Stimulated activated naive CD8-positive, alpha-beta T cell treated with anti-CD3 and anti-CD28 coated beads, Interleukin-15, Interleukin-2, amounts not matched to agents 100 ng/mL and 50 ng/mL, for 24 hours (primary cell): Measurements from ENCODE around the gene SRP54.
"Not testable (repeated sequence)": the region's sequence is repeated elsewhere in the genome, so short reads cannot be mapped to it uniquely, and the experiment has no call there.

ENCODE experiments used
- H3K27ac Mint-ChIP-seq: one replicate; pipeline ENCODE4 v1.8.0; 2021; ENCODE audit warnings: mild to moderate bottlenecking, mixed read lengths
- H3K27me3 Mint-ChIP-seq: one replicate; pipeline ENCODE4 v1.8.0; 2021; ENCODE audit warnings: mixed read lengths
- H3K36me3 Mint-ChIP-seq: one replicate; pipeline ENCODE4 v1.8.0; 2021; ENCODE audit warnings: low read depth, mixed read lengths
- H3K4me1 Mint-ChIP-seq: one replicate; pipeline ENCODE4 v1.8.0; 2021; ENCODE audit warnings: low read depth, mixed read lengths
- H3K4me3 Mint-ChIP-seq: one replicate; pipeline ENCODE4 v1.8.0; 2021; ENCODE audit warnings: mild to moderate bottlenecking, mixed read lengths
- H3K9me3 Mint-ChIP-seq: one replicate; pipeline ENCODE4 v1.8.0; 2021; ENCODE audit warnings: mixed read lengths

The SRP54 gene

GRCh38 chr14:34982421-34983147, at the start of gene SRP54:
SRP54 (plus strand) TSS chr14:34982992; CDS start chr14:34996710, 13,718 bp downstream.
- Mint-ChIP-seq H3K4me3 (no peak within 1 kb of the TSS), H3K27ac (no peak within 1 kb of the TSS), H3K36me3 (peaks cover 17% of the 10 kb centered on the region), H3K4me1 (peaks cover 16% of the 10 kb centered on the region), H3K27me3 (no peaks in the 10 kb centered on the region), H3K9me3 (no peaks in the 10 kb centered on the region)

GRCh38 chr14:34933301-34933700, 49.5 kb upstream of the SRP54 start:
- no peaks in the 10 kb centered on the region for H3K27me3 Mint-ChIP-seq
- peaks cover 5% of the 10 kb centered on the region for H3K36me3 Mint-ChIP-seq
- H3K4me3 Mint-ChIP-seq: no peak overlapping the region
- H3K9me3 Mint-ChIP-seq: peaks cover 5% of the 10 kb centered on the region
- H3K27ac Mint-ChIP-seq: peak overlapping the region; percentile 71
- H3K4me1 Mint-ChIP-seq: peaks cover 52% of the 10 kb centered on the region

GRCh38 chr14:34935488-34935887, 47.3 kb upstream of the SRP54 start:
- Mint-ChIP-seq H3K4me3 (peak overlapping the region; percentile 3), H3K36me3 (peaks cover 5% of the 10 kb centered on the region), H3K27me3 (no peaks in the 10 kb centered on the region), H3K4me1 (peaks cover 34% of the 10 kb centered on the region), H3K9me3 (peaks cover 5% of the 10 kb centered on the region), H3K27ac (peak overlapping the region; percentile 86)

GRCh38 chr14:34937442-34937841, 45.4 kb upstream of the SRP54 start:
- Mint-ChIP-seq H3K9me3 (peaks cover 8% of the 10 kb centered on the region), H3K4me3 (no peak overlapping the region), H3K27ac (no peak overlapping the region), H3K4me1 (peaks cover 21% of the 10 kb centered on the region), H3K27me3 (no peaks in the 10 kb centered on the region), H3K36me3 (peaks cover 12% of the 10 kb centered on the region)

GRCh38 chr14:34937876-34938275, 44.9 kb upstream of the SRP54 start:
- Mint-ChIP-seq H3K4me3 (no peak overlapping the region), H3K36me3 (peaks cover 12% of the 10 kb centered on the region), H3K27me3 (no peaks in the 10 kb centered on the region), H3K4me1 (peaks cover 20% of the 10 kb centered on the region), H3K9me3 (peaks cover 8% of the 10 kb centered on the region), H3K27ac (no peak overlapping the region)

- no peaks in the 10 kb centered on the region for H3K4me1 Mint-ChIP-seq
- H3K9me3 Mint-ChIP-seq: peaks cover 12% of the 10 kb centered on the region
- peaks cover 31% of the 10 kb centered on the region for H3K36me3 Mint-ChIP-seq
- no peak overlapping the region for H3K27ac Mint-ChIP-seq
- H3K27me3 Mint-ChIP-seq: no peaks in the 10 kb centered on the region
- no peak overlapping the region for H3K4me3 Mint-ChIP-seq
These were observed 39.3 kb upstream of the SRP54 start for GRCh38 chr14:34943506-34943905.

- no peaks in the 10 kb centered on the region for H3K4me1 Mint-ChIP-seq
- peaks cover 12% of the 10 kb centered on the region for H3K9me3 Mint-ChIP-seq
- peaks cover 32% of the 10 kb centered on the region for H3K36me3 Mint-ChIP-seq
- no peaks in the 10 kb centered on the region for H3K27me3 Mint-ChIP-seq
- H3K27ac Mint-ChIP-seq: no peak overlapping the region
- no peak overlapping the region for H3K4me3 Mint-ChIP-seq
These were observed 38.0 kb upstream of the SRP54 start for GRCh38 chr14:34944744-34945143.

- peaks cover 39% of the 10 kb centered on the region for H3K36me3 Mint-ChIP-seq
- no peaks in the 10 kb centered on the region for H3K27me3 Mint-ChIP-seq
- H3K4me1 Mint-ChIP-seq: no peaks in the 10 kb centered on the region
- peaks cover 12% of the 10 kb centered on the region for H3K9me3 Mint-ChIP-seq
- no peak overlapping the region for H3K4me3 Mint-ChIP-seq
- no peak overlapping the region for H3K27ac Mint-ChIP-seq
These were observed 36.1 kb upstream of the SRP54 start for GRCh38 chr14:34946699-34947098.

- Mint-ChIP-seq H3K4me3 (no peak overlapping the region), H3K27ac (no peak overlapping the region), H3K36me3 (peaks cover 21% of the 10 kb centered on the region), H3K4me1 (no peaks in the 10 kb centered on the region), H3K27me3 (no peaks in the 10 kb centered on the region), H3K9me3 (no peaks in the 10 kb centered on the region)
These were observed 31.5 kb upstream of the SRP54 start for GRCh38 chr14:34951286-34951685.

- Mint-ChIP-seq H3K27ac (no peak overlapping the region), H3K27me3 (no peaks in the 10 kb centered on the region), H3K4me1 (no peaks in the 10 kb centered on the region), H3K36me3 (peaks cover 35% of the 10 kb centered on the region), H3K9me3 (no peaks in the 10 kb centered on the region), H3K4me3 (no peak overlapping the region)
These were observed 25.9 kb upstream of the SRP54 start for GRCh38 chr14:34956931-34957330.

- H3K9me3 Mint-ChIP-seq: no peaks in the 10 kb centered on the region
- H3K4me3 Mint-ChIP-seq: no peak overlapping the region
- H3K4me1 Mint-ChIP-seq: no peaks in the 10 kb centered on the region
- peaks cover 33% of the 10 kb centered on the region for H3K36me3 Mint-ChIP-seq
- H3K27me3 Mint-ChIP-seq: no peaks in the 10 kb centered on the region
- no peak overlapping the region for H3K27ac Mint-ChIP-seq
These were observed 25.0 kb upstream of the SRP54 start for GRCh38 chr14:34957771-34958286.

- Mint-ChIP-seq H3K4me1 (peaks cover 12% of the 10 kb centered on the region), H3K36me3 (peaks cover 34% of the 10 kb centered on the region)
- H3K9me3 Mint-ChIP-seq, H3K27me3 Mint-ChIP-seq, H3K4me3 Mint-ChIP-seq, H3K27ac Mint-ChIP-seq: not testable (repeated sequence)
These were observed 20.7 kb upstream of the SRP54 start for GRCh38 chr14:34962106-34962505.

GRCh38 chr14:34964977-34965764, 17.6 kb upstream of the SRP54 start:
- Mint-ChIP-seq H3K27ac (peak overlapping the region; percentile 74), H3K4me3 (no peak overlapping the region), H3K9me3 (no peaks in the 10 kb centered on the region), H3K4me1 (peaks cover 17% of the 10 kb centered on the region), H3K27me3 (no peaks in the 10 kb centered on the region), H3K36me3 (peaks cover 28% of the 10 kb centered on the region)

- Mint-ChIP-seq H3K36me3 (peaks cover 28% of the 10 kb centered on the region), H3K27me3 (no peaks in the 10 kb centered on the region), H3K4me1 (peaks cover 17% of the 10 kb centered on the region), H3K9me3 (no peaks in the 10 kb centered on the region), H3K4me3 (no peak overlapping the region), H3K27ac (peak overlapping the region; percentile 74)
These were observed 16.9 kb upstream of the SRP54 start for GRCh38 chr14:34965912-34966311.

GRCh38 chr14:34966413-34966812, 16.4 kb upstream of the SRP54 start:
- peaks cover 17% of the 10 kb centered on the region for H3K4me1 Mint-ChIP-seq
- H3K36me3 Mint-ChIP-seq: peaks cover 28% of the 10 kb centered on the region
- no peaks in the 10 kb centered on the region for H3K9me3 Mint-ChIP-seq
- H3K27ac Mint-ChIP-seq: peak overlapping the region; percentile 74
- H3K4me3 Mint-ChIP-seq: no peak overlapping the region
- no peaks in the 10 kb centered on the region for H3K27me3 Mint-ChIP-seq
